Mesothelial cell of epicardium (in vitro differentiated cells): ENCODE measurements around the gene ARL6IP4. TPM values are rescaled to one million over a fixed set of nuclear protein-coding genes. Genes with fewer than 3 reads are reported as not detected.

ENCODE experiments used
- DNase-seq, 2 experiments: peaks; one replicate each; pipeline ENCODE4 v3.0.0; 2021; ENCODE audit warnings: low spot score in 2 of 2; ENCODE audit not compliant: unreplicated experiment in 2 of 2
- H3K27ac Mint-ChIP-seq: 2 replicates; pipeline ENCODE4 v1.8.0; 2021; ENCODE audit warnings: mixed read lengths
- H3K27me3 Mint-ChIP-seq: 2 replicates; pipeline ENCODE4 v1.8.0; 2021; ENCODE audit warnings: low read depth, mixed read lengths
- H3K36me3 Mint-ChIP-seq: 2 replicates; pipeline ENCODE4 v1.8.0; 2021; ENCODE audit warnings: mixed read lengths
- H3K4me1 Mint-ChIP-seq: 2 replicates; pipeline ENCODE4 v1.8.0; 2021; ENCODE audit warnings: mixed read lengths
- H3K4me3 Mint-ChIP-seq: 2 replicates; pipeline ENCODE4 v1.8.0; 2021; ENCODE audit warnings: mild to moderate bottlenecking, moderate library complexity, mixed read lengths
- H3K9me3 Mint-ChIP-seq: 2 replicates; pipeline ENCODE4 v1.8.0; 2021; ENCODE audit warnings: mixed read lengths
- CTCF ChIP-seq: fragments of 200-600 bp; sonication (generic); IDR thresholded peaks from one replicate; pipeline ENCODE4 v1.5.0; 2021; ENCODE audit warnings: antibody characterized with exemption; ENCODE audit not compliant: unreplicated experiment
- total RNA-seq: library from RNA; stranded (reverse); gene quantifications from 3 replicates; pipeline ENCODE4 v1.2.1, GENCODE V29; 2021

The ARL6IP4 gene
- total RNA-seq, 1 donor from 2014 or later = 120 TPM

DNA sequence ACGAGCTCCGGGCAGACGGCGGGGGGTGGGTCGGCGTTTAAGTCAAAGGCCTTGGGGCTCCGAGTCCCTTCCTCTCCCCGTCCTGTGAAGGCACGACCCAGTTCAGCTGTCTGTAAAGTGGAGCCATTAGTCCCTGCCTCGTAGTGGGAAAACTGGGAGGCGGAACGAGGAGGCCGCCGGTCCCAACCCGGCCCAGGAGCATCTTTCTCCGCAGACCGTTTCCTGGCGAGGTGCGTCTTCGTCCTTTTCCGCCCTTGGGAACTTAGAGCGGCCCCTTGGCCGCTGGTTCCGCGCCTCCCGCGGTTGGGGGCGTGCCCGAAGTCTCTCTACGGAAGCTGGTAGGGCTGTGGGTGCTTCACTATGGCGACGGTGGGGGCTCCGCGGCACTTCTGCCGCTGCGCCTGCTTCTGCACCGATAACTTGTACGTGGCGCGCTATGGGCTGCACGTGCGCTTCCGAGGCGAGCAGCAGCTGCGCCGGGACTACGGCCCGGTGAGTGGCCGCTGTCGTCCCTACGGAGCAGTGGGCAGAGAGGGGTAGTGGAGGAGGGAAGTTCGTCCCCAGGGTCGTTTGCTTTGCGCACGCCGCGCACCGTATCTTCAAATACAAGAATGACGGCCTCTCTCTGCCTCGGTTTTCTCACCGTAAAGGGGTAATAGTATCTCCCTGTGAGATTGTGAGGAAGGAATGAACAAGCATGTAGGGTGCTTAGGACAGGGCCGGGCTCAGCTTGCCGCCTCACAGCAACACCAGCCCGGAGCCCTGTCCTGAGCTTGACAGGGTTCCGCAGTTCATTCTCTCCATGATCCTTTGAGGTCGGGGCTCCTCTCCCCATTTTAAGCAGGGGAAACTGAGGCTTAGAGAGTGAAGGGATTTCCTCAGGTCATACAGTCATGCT is 5.3 kb upstream of the ARL6IP4 start, which contains the start of gene OGFOD2:
TSS of gene OGFOD2 (plus strand) at position 353 of the 898 bp plus-strand sequence. CDS start at position 361, 8 bp downstream.
- peak; percentile 68 to 87 for DNase-seq
- TF ChIP-seq CTCF = no peak
- H3K4me3 Mint-ChIP-seq = peak within 1 kb of the TSS; percentile 96
- H3K36me3 Mint-ChIP-seq = no peaks in the 10 kb centered on the region
- H3K4me1 Mint-ChIP-seq = peaks cover 23% of the 10 kb centered on the region
- H3K9me3 Mint-ChIP-seq = no peaks in the 10 kb centered on the region
- H3K27me3 Mint-ChIP-seq = no peaks in the 10 kb centered on the region
- peak within 1 kb of the TSS; percentile 97 for H3K27ac Mint-ChIP-seq

DNA sequence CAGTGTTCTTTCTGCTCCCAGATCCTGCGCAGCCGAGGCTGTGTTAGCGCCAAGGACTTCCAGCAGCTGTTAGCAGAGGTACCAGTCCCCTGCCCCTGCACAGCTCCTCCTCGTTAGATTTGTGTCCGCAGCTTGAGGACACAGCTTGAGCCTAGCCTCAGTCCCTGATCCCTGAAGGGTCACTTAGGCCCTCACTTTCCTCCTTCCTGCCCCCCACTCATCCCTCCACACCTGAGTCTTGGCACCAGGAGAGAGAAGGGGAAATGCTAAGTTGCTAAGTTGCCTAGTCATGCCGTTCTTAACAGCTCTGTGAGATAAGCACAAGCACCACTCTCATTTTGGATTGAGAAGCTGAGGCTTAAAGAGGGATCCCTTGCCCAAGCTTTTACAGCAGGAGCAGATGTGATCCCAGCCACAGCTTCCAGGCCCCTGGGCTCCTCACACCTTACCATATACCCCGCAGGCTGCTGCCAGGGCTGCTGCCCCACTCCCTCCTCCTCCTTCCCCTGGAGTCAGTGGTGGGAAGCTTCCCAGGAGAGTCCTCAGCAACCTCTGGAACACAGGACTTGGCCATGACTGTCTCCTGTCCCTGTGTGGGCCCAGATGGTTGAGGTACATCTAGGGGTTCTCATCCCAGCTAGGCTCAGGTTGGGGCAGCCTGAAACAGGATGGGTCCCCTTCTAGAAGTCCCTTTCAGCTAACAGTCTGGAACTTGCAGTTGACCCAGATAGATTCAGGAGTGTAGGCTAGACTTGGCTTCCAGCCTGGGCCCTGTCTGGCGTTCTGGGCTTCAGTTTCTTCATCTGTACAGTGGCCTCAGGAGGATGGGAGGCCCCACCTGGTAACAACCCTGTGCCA is 4.5 kb upstream of the ARL6IP4 start:
- Mint-ChIP-seq H3K36me3 (no peaks in the 10 kb centered on the region), H3K9me3 (no peaks in the 10 kb centered on the region), H3K4me1 (peaks cover 24% of the 10 kb centered on the region), H3K27me3 (no peaks in the 10 kb centered on the region), H3K4me3 (peak overlapping the region; percentile 96), H3K27ac (peak overlapping the region; percentile 97)
- no peak for DNase-seq
- no peak for TF ChIP-seq CTCF

DNA sequence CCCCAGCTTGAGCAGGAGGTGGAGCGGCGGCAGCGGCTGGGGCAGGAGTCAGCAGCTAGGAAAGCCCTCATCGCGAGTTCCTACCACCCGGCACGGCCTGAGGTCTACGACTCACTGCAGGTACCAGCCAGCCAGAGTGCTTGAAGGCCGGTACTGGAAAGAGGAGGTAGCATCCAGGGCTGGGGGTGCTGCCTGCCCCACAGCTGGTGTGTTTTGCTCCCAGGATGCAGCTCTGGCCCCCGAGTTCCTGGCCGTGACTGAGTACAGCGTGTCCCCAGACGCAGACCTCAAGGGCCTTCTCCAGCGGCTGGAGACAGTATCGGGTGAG is 3.9 kb upstream of the ARL6IP4 start:
- peak overlapping the region; percentile 96 for H3K4me3 Mint-ChIP-seq

DNA sequence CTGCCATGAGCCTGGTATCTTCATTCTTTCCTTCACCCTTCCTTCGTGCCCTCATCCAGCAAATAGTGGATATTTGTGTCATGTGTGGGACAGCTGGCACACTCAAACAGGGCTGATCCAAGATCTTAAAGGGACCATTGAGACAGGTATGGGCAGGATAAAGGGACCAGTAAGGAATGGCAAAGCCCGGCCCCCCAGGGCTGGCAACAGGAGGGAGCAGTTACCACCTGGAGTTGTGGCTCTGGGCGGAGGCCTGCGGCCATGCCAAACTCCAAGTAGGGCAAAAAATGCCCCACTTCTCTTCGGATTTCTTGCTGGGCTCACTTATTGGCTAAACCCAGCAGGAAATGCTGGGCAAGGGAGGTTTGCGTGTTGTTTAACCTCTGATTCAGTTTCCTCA is 3.3 kb upstream of the ARL6IP4 start:
- TF ChIP-seq CTCF = no peak
- no peaks in the 10 kb centered on the region for H3K36me3 Mint-ChIP-seq
- H3K4me3 Mint-ChIP-seq = peak overlapping the region; percentile 37
- H3K4me1 Mint-ChIP-seq = peaks cover 33% of the 10 kb centered on the region
- no peak for DNase-seq
- H3K27ac Mint-ChIP-seq = no peak overlapping the region
- H3K9me3 Mint-ChIP-seq = no peaks in the 10 kb centered on the region
- no peaks in the 10 kb centered on the region for H3K27me3 Mint-ChIP-seq

More for the DNA sequence above, 3.9 kb upstream of the ARL6IP4 start:
- Mint-ChIP-seq H3K27me3 (no peaks in the 10 kb centered on the region), H3K27ac (no peak overlapping the region), H3K4me1 (peaks cover 27% of the 10 kb centered on the region), H3K9me3 (no peaks in the 10 kb centered on the region), H3K36me3 (no peaks in the 10 kb centered on the region)
- DNase-seq = no peak
- TF ChIP-seq CTCF = no peak

DNA sequence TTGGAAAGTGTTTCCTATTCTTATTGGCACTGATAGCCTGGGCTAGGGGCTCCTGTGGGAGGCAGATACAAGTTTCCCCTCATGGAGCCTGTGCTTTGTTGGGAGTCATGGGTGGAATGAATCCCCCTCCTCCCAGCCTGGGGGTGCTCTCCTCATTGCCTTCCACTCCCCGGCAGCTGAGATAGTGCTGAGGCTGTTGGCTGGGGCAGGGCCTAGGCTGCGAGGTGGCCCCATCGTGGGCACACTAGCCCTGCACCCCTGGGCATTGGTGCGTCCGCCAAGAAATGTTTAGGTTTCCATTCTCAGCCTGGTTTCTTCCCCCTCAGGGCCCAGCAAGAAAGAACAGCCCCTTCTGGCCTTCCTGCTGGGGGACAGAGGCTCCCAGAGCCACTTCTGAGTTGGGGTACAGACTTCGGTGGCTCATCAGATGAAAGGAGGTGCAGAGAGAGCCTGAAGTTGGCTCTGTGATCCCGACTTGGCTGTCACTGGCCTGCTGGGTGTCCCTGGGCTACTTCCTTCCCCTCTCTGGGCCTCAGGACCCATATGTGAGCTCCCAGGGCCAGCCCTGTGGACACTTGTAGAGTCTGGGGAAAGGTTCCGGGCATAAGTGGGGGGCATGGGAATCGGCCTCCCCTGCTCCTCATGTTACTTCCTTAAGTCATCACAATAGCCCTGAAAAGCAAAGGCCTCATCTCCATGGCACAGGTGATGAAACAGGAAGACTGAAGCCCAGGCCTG is 2.7 kb upstream of the ARL6IP4 start:
- no peak for DNase-seq
- no peaks in the 10 kb centered on the region for H3K27me3 Mint-ChIP-seq
- H3K9me3 Mint-ChIP-seq = no peaks in the 10 kb centered on the region
- peaks cover 36% of the 10 kb centered on the region for H3K4me1 Mint-ChIP-seq
- TF ChIP-seq CTCF = no peak
- peak overlapping the region; percentile 47 for H3K27ac Mint-ChIP-seq
- H3K4me3 Mint-ChIP-seq = peak overlapping the region; percentile 31
- no peaks in the 10 kb centered on the region for H3K36me3 Mint-ChIP-seq
